ENCODE data around the gene CADPS2. TPM values are rescaled to one million over a fixed set of nuclear protein-coding genes. Genes with fewer than 3 reads are reported as not detected.

The CADPS2 gene
- total RNA-seq, 1 donor from 2014 or later: 9.7 TPM

- no peak for DNase-seq (ENCODE audit: low spot score)
Measured at GRCh38 chr7:122457969-122458368, 428.3 kb downstream of the CADPS2 start.

- no peak for DNase-seq (ENCODE audit: low spot score)
Measured at GRCh38 chr7:122457325-122457724, 428.9 kb downstream of the CADPS2 start.

- no peak for DNase-seq (ENCODE audit: low spot score)
Measured at GRCh38 chr7:122454776-122455507, 431.3 kb downstream of the CADPS2 start.

- DNase-seq (ENCODE audit: low spot score): no peak
Measured at GRCh38 chr7:122453432-122453831, 432.8 kb downstream of the CADPS2 start.

GRCh38 chr7:122448893-122449589 is 437.2 kb downstream of the CADPS2 start:
- no peak for DNase-seq (ENCODE audit: low spot score)

- DNase-seq (ENCODE audit: low spot score): no peak
Measured at GRCh38 chr7:122442929-122443328, 443.3 kb downstream of the CADPS2 start.

- DNase-seq (ENCODE audit: low spot score): no peak
Measured at GRCh38 chr7:122438492-122438891, 447.8 kb downstream of the CADPS2 start.

- no peak for DNase-seq (ENCODE audit: low spot score)
Measured at GRCh38 chr7:122438006-122438405, 448.3 kb downstream of the CADPS2 start.

GRCh38 chr7:122433765-122434164 is 452.5 kb downstream of the CADPS2 start:
- no peak for DNase-seq (ENCODE audit: low spot score)

GRCh38 chr7:122430710-122431109 is 455.6 kb downstream of the CADPS2 start:
- DNase-seq (ENCODE audit: low spot score): no peak

- DNase-seq (ENCODE audit: low spot score): no peak
Measured at GRCh38 chr7:122429926-122430325, 456.3 kb downstream of the CADPS2 start.

- no peak for DNase-seq (ENCODE audit: low spot score)
Measured at GRCh38 chr7:122425731-122426130, 460.5 kb downstream of the CADPS2 start.

GRCh38 chr7:122423591-122423990 is 462.7 kb downstream of the CADPS2 start:
- DNase-seq (ENCODE audit: low spot score): no peak

- no peak for DNase-seq (ENCODE audit: low spot score)
Measured at GRCh38 chr7:122416336-122416735, 469.9 kb downstream of the CADPS2 start.

- DNase-seq (ENCODE audit: low spot score): no peak
Measured at GRCh38 chr7:122415510-122415909, 470.8 kb downstream of the CADPS2 start.

- no peak for DNase-seq (ENCODE audit: low spot score)
Measured at GRCh38 chr7:122413339-122413738, 472.9 kb downstream of the CADPS2 start.

- DNase-seq (ENCODE audit: low spot score): no peak
Measured at GRCh38 chr7:122412883-122413282, 473.4 kb downstream of the CADPS2 start.

- no peak for DNase-seq (ENCODE audit: low spot score)
Measured at GRCh38 chr7:122412441-122412840, 473.8 kb downstream of the CADPS2 start.

GRCh38 chr7:122407195-122407594 is 479.1 kb downstream of the CADPS2 start:
- DNase-seq (ENCODE audit: low spot score): no peak

GRCh38 chr7:122403113-122403512 is 483.1 kb downstream of the CADPS2 start:
- no peak for DNase-seq (ENCODE audit: low spot score)

- no peak for DNase-seq (ENCODE audit: low spot score)
Measured at GRCh38 chr7:122402235-122402634, 484.0 kb downstream of the CADPS2 start.

GRCh38 chr7:122397381-122397780 is 488.9 kb downstream of the CADPS2 start:
- no peak for DNase-seq (ENCODE audit: low spot score)

GRCh38 chr7:122394512-122394911 is 491.7 kb downstream of the CADPS2 start:
- DNase-seq (ENCODE audit: low spot score): no peak

All from mesenteric fat pad (tissue), 1 donor.